Measurements from ENCODE around the gene POM121L12. TPM values are rescaled to one million over a fixed set of nuclear protein-coding genes. Genes with fewer than 3 reads are reported as not detected.

Gene POM121L12
- total RNA-seq = not detected

GRCh38 chr7:53035499-53036412, at the start of gene POM121L12:
Gene POM121L12 (plus strand): TSS chr7:53035633. CDS start chr7:53035672, 39 bp downstream.
- no peak within 1 kb of the TSS for H3K4me3 Mint-ChIP-seq

GRCh38 chr7:52992001-52992400, 43.4 kb upstream of the POM121L12 start:
- no peaks in the 10 kb centered on the region for H3K4me1 Mint-ChIP-seq (ENCODE audit: low read depth)
- CTCF ChIA-PET = no interaction called here
- no peak for ATAC-seq
- H3K27me3 Mint-ChIP-seq (ENCODE audit: low read depth) = no peaks in the 10 kb centered on the region
- no peak overlapping the region for H3K27ac Mint-ChIP-seq
- no peaks in the 10 kb centered on the region for H3K36me3 Mint-ChIP-seq (ENCODE audit: low read depth)
- POLR2A ChIA-PET = no interaction called here
- no peak for DNase-seq
- H3K4me3 Mint-ChIP-seq = no peak overlapping the region
- peaks cover 16% of the 10 kb centered on the region for H3K9me3 Mint-ChIP-seq (ENCODE audit: insufficient read depth)

More at GRCh38 chr7:53035499-53036412, at the start of gene POM121L12:
- no peak for ATAC-seq
- DNase-seq = no peak
- Mint-ChIP-seq H3K4me1 (ENCODE audit: low read depth) (no peaks in the 10 kb centered on the region), H3K9me3 (ENCODE audit: insufficient read depth) (peaks cover 24% of the 10 kb centered on the region), H3K36me3 (ENCODE audit: low read depth) (no peaks in the 10 kb centered on the region), H3K27ac (no peak within 1 kb of the TSS), H3K27me3 (ENCODE audit: low read depth) (no peaks in the 10 kb centered on the region)
- CTCF ChIA-PET = no interaction called here
- POLR2A ChIA-PET = no interaction called here

GRCh38 chr7:52992479-52993162, 42.8 kb upstream of the POM121L12 start:
- ATAC-seq = no peak

GRCh38 chr7:52995676-52996075, 39.8 kb upstream of the POM121L12 start:
- H3K27me3 Mint-ChIP-seq (ENCODE audit: low read depth) = no peaks in the 10 kb centered on the region
- H3K9me3 Mint-ChIP-seq (ENCODE audit: insufficient read depth) = peaks cover 3% of the 10 kb centered on the region
- CTCF ChIA-PET = no interaction called here
- DNase-seq (no peak), ATAC-seq (no peak)
- H3K27ac Mint-ChIP-seq = no peak overlapping the region
- H3K4me3 Mint-ChIP-seq = no peak overlapping the region
- no peaks in the 10 kb centered on the region for H3K36me3 Mint-ChIP-seq (ENCODE audit: low read depth)
- POLR2A ChIA-PET = no interaction called here
- H3K4me1 Mint-ChIP-seq (ENCODE audit: low read depth) = no peaks in the 10 kb centered on the region

More at GRCh38 chr7:52992479-52993162, 42.8 kb upstream of the POM121L12 start:
- POLR2A ChIA-PET = no interaction called here
- Mint-ChIP-seq H3K4me3 (no peak overlapping the region), H3K9me3 (ENCODE audit: insufficient read depth) (peaks cover 16% of the 10 kb centered on the region), H3K36me3 (ENCODE audit: low read depth) (no peaks in the 10 kb centered on the region), H3K27me3 (ENCODE audit: low read depth) (no peaks in the 10 kb centered on the region), H3K27ac (no peak overlapping the region), H3K4me1 (ENCODE audit: low read depth) (no peaks in the 10 kb centered on the region)
- DNase-seq = no peak
- CTCF ChIA-PET = no interaction called here

- POLR2A ChIA-PET = no interaction called here
- CTCF ChIA-PET = no interaction called here
- no peak for ATAC-seq
- Mint-ChIP-seq H3K9me3 (ENCODE audit: insufficient read depth) (peaks cover 27% of the 10 kb centered on the region), H3K4me3 (no peak overlapping the region), H3K27me3 (ENCODE audit: low read depth) (no peaks in the 10 kb centered on the region), H3K4me1 (ENCODE audit: low read depth) (no peaks in the 10 kb centered on the region), H3K36me3 (ENCODE audit: low read depth) (no peaks in the 10 kb centered on the region), H3K27ac (no peak overlapping the region)
- no peak for DNase-seq
Measured at GRCh38 chr7:53001221-53001620, 34.2 kb upstream of the POM121L12 start.

GRCh38 chr7:53002389-53002788, 33.0 kb upstream of the POM121L12 start:
- ATAC-seq (no peak), DNase-seq (no peak)
- Mint-ChIP-seq H3K4me3 (no peak overlapping the region), H3K27ac (no peak overlapping the region), H3K27me3 (ENCODE audit: low read depth) (no peaks in the 10 kb centered on the region), H3K9me3 (ENCODE audit: insufficient read depth) (peaks cover 27% of the 10 kb centered on the region), H3K4me1 (ENCODE audit: low read depth) (no peaks in the 10 kb centered on the region), H3K36me3 (ENCODE audit: low read depth) (no peaks in the 10 kb centered on the region)
- CTCF ChIA-PET = no interaction called here
- POLR2A ChIA-PET = no interaction called here

GRCh38 chr7:53003653-53004445, 31.6 kb upstream of the POM121L12 start:
- Mint-ChIP-seq H3K4me1 (ENCODE audit: low read depth) (no peaks in the 10 kb centered on the region), H3K4me3 (no peak overlapping the region), H3K27ac (no peak overlapping the region), H3K9me3 (ENCODE audit: insufficient read depth) (peaks cover 27% of the 10 kb centered on the region), H3K36me3 (ENCODE audit: low read depth) (no peaks in the 10 kb centered on the region), H3K27me3 (ENCODE audit: low read depth) (no peaks in the 10 kb centered on the region)
- ATAC-seq = no peak
- CTCF ChIA-PET = no interaction called here
- POLR2A ChIA-PET = no interaction called here
- no peak for DNase-seq

GRCh38 chr7:53013925-53014324, 21.5 kb upstream of the POM121L12 start:
- H3K27ac Mint-ChIP-seq = no peak overlapping the region
- no peaks in the 10 kb centered on the region for H3K27me3 Mint-ChIP-seq (ENCODE audit: low read depth)
- H3K4me1 Mint-ChIP-seq (ENCODE audit: low read depth) = no peaks in the 10 kb centered on the region
- DNase-seq (no peak), ATAC-seq (no peak)
- no peaks in the 10 kb centered on the region for H3K36me3 Mint-ChIP-seq (ENCODE audit: low read depth)
- H3K9me3 Mint-ChIP-seq (ENCODE audit: insufficient read depth) = peaks cover 18% of the 10 kb centered on the region
- CTCF ChIA-PET = no interaction called here
- POLR2A ChIA-PET = no interaction called here
- H3K4me3 Mint-ChIP-seq = no peak overlapping the region

- no peaks in the 10 kb centered on the region for H3K4me1 Mint-ChIP-seq (ENCODE audit: low read depth)
- no peak overlapping the region for H3K27ac Mint-ChIP-seq
- peaks cover 18% of the 10 kb centered on the region for H3K9me3 Mint-ChIP-seq (ENCODE audit: insufficient read depth)
- ATAC-seq = no peak
- CTCF ChIA-PET = no interaction called here
- H3K27me3 Mint-ChIP-seq (ENCODE audit: low read depth) = no peaks in the 10 kb centered on the region
- no peak overlapping the region for H3K4me3 Mint-ChIP-seq
- DNase-seq = no peak
- no peaks in the 10 kb centered on the region for H3K36me3 Mint-ChIP-seq (ENCODE audit: low read depth)
- POLR2A ChIA-PET = no interaction called here
Measured at GRCh38 chr7:53015463-53015862, 20.0 kb upstream of the POM121L12 start.

GRCh38 chr7:53022893-53023292, 12.5 kb upstream of the POM121L12 start:
- ATAC-seq = no peak
- Mint-ChIP-seq H3K9me3 (ENCODE audit: insufficient read depth) (no peaks in the 10 kb centered on the region), H3K27ac (no peak overlapping the region), H3K4me1 (ENCODE audit: low read depth) (no peaks in the 10 kb centered on the region), H3K36me3 (ENCODE audit: low read depth) (no peaks in the 10 kb centered on the region), H3K27me3 (ENCODE audit: low read depth) (no peaks in the 10 kb centered on the region), H3K4me3 (no peak overlapping the region)
- ChIA-PET POLR2A (no interaction called here), CTCF (no interaction called here)
- no peak for DNase-seq

- DNase-seq (no peak), ATAC-seq (no peak)
- Mint-ChIP-seq H3K27ac (no peak overlapping the region), H3K9me3 (ENCODE audit: insufficient read depth) (peaks cover 20% of the 10 kb centered on the region), H3K27me3 (ENCODE audit: low read depth) (no peaks in the 10 kb centered on the region), H3K36me3 (ENCODE audit: low read depth) (no peaks in the 10 kb centered on the region), H3K4me3 (no peak overlapping the region), H3K4me1 (ENCODE audit: low read depth) (no peaks in the 10 kb centered on the region)
- ChIA-PET CTCF (no interaction called here), POLR2A (no interaction called here)
Measured at GRCh38 chr7:53048638-53049037, 13.2 kb downstream of the POM121L12 start.

- no peaks in the 10 kb centered on the region for H3K27me3 Mint-ChIP-seq (ENCODE audit: low read depth)
Measured at GRCh38 chr7:53050433-53050832, 15.0 kb downstream of the POM121L12 start.

More at GRCh38 chr7:53050433-53050832, 15.0 kb downstream of the POM121L12 start:
- no peak for DNase-seq
- no peaks in the 10 kb centered on the region for H3K4me1 Mint-ChIP-seq (ENCODE audit: low read depth)
- POLR2A ChIA-PET = no interaction called here
- H3K9me3 Mint-ChIP-seq (ENCODE audit: insufficient read depth) = peaks cover 20% of the 10 kb centered on the region
- ATAC-seq = no peak
- no peaks in the 10 kb centered on the region for H3K36me3 Mint-ChIP-seq (ENCODE audit: low read depth)
- no peak overlapping the region for H3K27ac Mint-ChIP-seq
- CTCF ChIA-PET = no interaction called here
- no peak overlapping the region for H3K4me3 Mint-ChIP-seq
